Activated B cell treated with CpG ODN at 0.5 μM for 24 hours (primary cell): ENCODE data around the gene KANK2. TPM values are rescaled to one million over a fixed set of nuclear protein-coding genes. Genes with fewer than 3 reads are reported as not detected.

ENCODE experiments used
- ATAC-seq: fragments of 200-7000 bp; cut with Tn5 transposase; one replicate; pipeline ENCODE4 v1.10.0; 2021; ENCODE audit warnings: low read depth, mild to moderate bottlenecking, moderate library complexity
- CTCF ChIA-PET: fragments of 350-600 bp; sonication (Branson Sonifier 250); formaldehyde crosslinking; loops from one replicate; lab custom pipeline; 2021; ENCODE audit warnings: antibody characterized with exemption; lab: Charles Lee
- POLR2A ChIA-PET: fragments of 350-600 bp; sonication (Branson Sonifier 250); formaldehyde crosslinking; loops from one replicate; lab custom pipeline; 2021; ENCODE audit warnings: antibody characterized with exemption; lab: Charles Lee
- DNase-seq: peaks from one replicate; pipeline ENCODE4 v3.0.0; 2022
- H3K27ac Mint-ChIP-seq: one replicate; pipeline ENCODE4 v1.8.0; 2020; ENCODE audit warnings: mixed read lengths
- H3K27me3 Mint-ChIP-seq: one replicate; pipeline ENCODE4 v1.8.0; 2021; ENCODE audit warnings: mixed read lengths
- H3K36me3 Mint-ChIP-seq: one replicate; pipeline ENCODE4 v1.8.0; 2021; ENCODE audit warnings: low read depth, mixed read lengths
- H3K4me1 Mint-ChIP-seq: one replicate; pipeline ENCODE4 v1.8.0; 2021; ENCODE audit warnings: mixed read lengths
- H3K4me3 Mint-ChIP-seq: one replicate; pipeline ENCODE4 v1.8.0; 2020; ENCODE audit warnings: mild to moderate bottlenecking, mixed read lengths
- H3K9me3 Mint-ChIP-seq: one replicate; pipeline ENCODE4 v1.8.0; 2020; ENCODE audit warnings: mixed read lengths
- CTCF ChIP-seq: fragments of 200-600 bp; IDR thresholded peaks from one replicate; pipeline ENCODE4 v1.8.0; 2022; ENCODE audit warnings: antibody characterized with exemption, mild to moderate bottlenecking
- intact Hi-C: fragments of 100-400 bp; cut with micrococcal nuclease; formaldehyde crosslinking; loops from one replicate; pipeline ENCODE4 v1.15.1; 2024
- total RNA-seq: library from RNA; stranded (reverse); gene quantifications from 2 replicates; pipeline ENCODE4 v1.2.3, GENCODE V29; 2022

Gene KANK2
- total RNA-seq, 1 donor from 2014 or later = 3.3 TPM

- intact Hi-C loops = loop anchor here (1.0 kb wide), 1 partner anchor 76 kb away; no protein-coding TSS in a partner anchor
- TF ChIP-seq CTCF = no peak
- ChIA-PET POLR2A (no interaction called here), CTCF (interaction anchor here (0.9 to 3.2 kb wide), 5 partner anchors 14 to 167 kb away, joined by 3 to 19 read pairs (median 11); no protein-coding TSS in a partner anchor)
- H3K36me3 Mint-ChIP-seq = no peaks in the 10 kb centered on the region
- DNase-seq (no peak), ATAC-seq (no peak)
- peaks cover 16% of the 10 kb centered on the region for H3K4me1 Mint-ChIP-seq
- H3K9me3 Mint-ChIP-seq = no peaks in the 10 kb centered on the region
- peaks cover 3% of the 10 kb centered on the region for H3K27me3 Mint-ChIP-seq
- H3K27ac Mint-ChIP-seq = no peak overlapping the region
- no peak overlapping the region for H3K4me3 Mint-ChIP-seq
These were observed 5.3 kb upstream of the KANK2 start for GRCh38 chr19:11202488-11203193.

- intact Hi-C loops = no loop called here
- Mint-ChIP-seq H3K4me1 (peaks cover 18% of the 10 kb centered on the region), H3K36me3 (no peaks in the 10 kb centered on the region), H3K27ac (no peak overlapping the region), H3K4me3 (no peak overlapping the region), H3K9me3 (no peaks in the 10 kb centered on the region), H3K27me3 (peaks cover 3% of the 10 kb centered on the region)
- ATAC-seq = no peak
- POLR2A ChIA-PET = no interaction called here
- TF ChIP-seq CTCF = no peak
- CTCF ChIA-PET = interaction anchor here (0.9 to 1.1 kb wide), 2 partner anchors 14 to 75 kb away, joined by 3 to 4 read pairs; no protein-coding TSS in a partner anchor
- no peak for DNase-seq
These were observed 4.4 kb upstream of the KANK2 start for GRCh38 chr19:11201791-11202190.

GRCh38 chr19:11200931-11201330, 3.6 kb upstream of the KANK2 start:
- no peak overlapping the region for H3K27ac Mint-ChIP-seq
- CTCF ChIA-PET = no interaction called here

GRCh38 chr19:11200015-11200574, 2.8 kb upstream of the KANK2 start:
- Mint-ChIP-seq H3K9me3 (no peaks in the 10 kb centered on the region), H3K4me3 (no peak overlapping the region), H3K27me3 (peaks cover 15% of the 10 kb centered on the region), H3K36me3 (no peaks in the 10 kb centered on the region), H3K27ac (no peak overlapping the region), H3K4me1 (peaks cover 14% of the 10 kb centered on the region)
- ChIA-PET POLR2A (no interaction called here), CTCF (interaction anchor here (0.6 kb wide), 1 partner anchor 121 kb away, joined by 3 read pairs; no protein-coding TSS in a partner anchor)
- ATAC-seq (no peak), DNase-seq (no peak)
- intact Hi-C loops = no loop called here
- TF ChIP-seq CTCF = no peak

More at GRCh38 chr19:11200931-11201330, 3.6 kb upstream of the KANK2 start:
- intact Hi-C loops = no loop called here
- Mint-ChIP-seq H3K27me3 (peaks cover 9% of the 10 kb centered on the region), H3K4me1 (peaks cover 17% of the 10 kb centered on the region), H3K9me3 (no peaks in the 10 kb centered on the region), H3K36me3 (no peaks in the 10 kb centered on the region), H3K4me3 (no peak overlapping the region)
- ATAC-seq (no peak), DNase-seq (no peak)
- no peak for TF ChIP-seq CTCF
- POLR2A ChIA-PET = no interaction called here

GRCh38 chr19:11199517-11199916, 2.2 kb upstream of the KANK2 start:
- no peak for TF ChIP-seq CTCF
- Mint-ChIP-seq H3K4me1 (peaks cover 13% of the 10 kb centered on the region), H3K4me3 (no peak overlapping the region), H3K27ac (no peak overlapping the region), H3K36me3 (no peaks in the 10 kb centered on the region), H3K27me3 (peaks cover 15% of the 10 kb centered on the region), H3K9me3 (no peaks in the 10 kb centered on the region)
- DNase-seq (no peak), ATAC-seq (no peak)
- intact Hi-C loops = loop anchor here (5.0 kb wide), 1 partner anchor 42 kb away; the partner anchor contains the start of gene SPC24
- CTCF ChIA-PET = no interaction called here
- POLR2A ChIA-PET = no interaction called here
